ENCODE data around the gene LRRC10B. TPM values are rescaled to one million over a fixed set of nuclear protein-coding genes. Genes with fewer than 3 reads are reported as not detected.

The LRRC10B gene
- total RNA-seq, 1 experiment from 2014 or later: not detected

DNA sequence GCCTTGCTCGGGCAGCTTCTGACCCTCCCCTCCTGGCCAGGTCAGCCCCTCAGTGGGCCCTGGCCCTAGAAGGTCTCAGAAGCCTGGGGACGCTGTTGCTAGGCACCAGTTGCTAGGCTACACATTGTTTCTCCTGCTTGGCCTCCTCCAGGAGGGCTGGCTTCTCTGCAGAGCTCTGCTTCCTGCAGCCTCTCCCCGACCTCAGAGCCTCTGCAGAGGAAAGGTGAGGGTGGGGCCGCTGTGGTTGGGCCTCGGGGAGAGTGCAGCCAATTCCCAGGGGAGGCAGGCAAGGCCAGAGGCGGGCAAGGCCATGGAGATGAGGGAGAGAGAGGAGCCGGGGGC, 27.6 kb upstream of the LRRC10B start:
- ChIA-PET CTCF (interaction anchor here (0.8 kb wide), 1 partner anchor 31 kb away, joined by 3 read pairs; no protein-coding TSS in a partner anchor), POLR2A (no interaction called here), RAD21 (ENCODE audit: low non-redundant PET in 1 of 2, low total read pairs in 2 of 2, uncharacterized antibody in 2 of 2, unreplicated experiment in 2 of 2) (no interaction called here)
- H3K27me3 ChIP-seq (ENCODE audit: insufficient read depth, low read length): no peaks in the 10 kb centered on the region
- no peaks in the 10 kb centered on the region for H4K20me1 ChIP-seq (ENCODE audit: insufficient read depth)
- no peaks in the 10 kb centered on the region for H3K9me3 ChIP-seq (ENCODE audit: control insufficient read depth in 1 of 2, insufficient read depth in 1 of 2, low read depth in 1 of 2, low read length in 2 of 2)
- no peak overlapping the region for H3K4me3 ChIP-seq (replicated peaks in 1 of 2; ENCODE audit: low read depth in 1 of 2, low read length in 2 of 2)
- no peak overlapping the region for H3K9ac ChIP-seq (ENCODE audit: low read length)
- H3K4me2 ChIP-seq (ENCODE audit: low read length): no peak overlapping the region
- H3K79me2 ChIP-seq (ENCODE audit: insufficient read depth, low read length): no peaks in the 10 kb centered on the region
- ATAC-seq (no peak), DNase-seq (ENCODE audit: low read depth, low spot score) (no peak)
- no peaks in the 10 kb centered on the region for H3K36me3 ChIP-seq (ENCODE audit: control insufficient read depth in 1 of 2, insufficient read depth in 2 of 2, low read length in 2 of 2)
- peaks cover 0 to 9% of the 10 kb centered on the region in 2 experiments; a peak in 1 of 4 replicates for H3K4me1 ChIP-seq (ENCODE audit: control insufficient read depth in 1 of 2, insufficient read depth in 2 of 2, low read length in 2 of 2)
- BruUV-seq (replicated peaks): no TSS peak
- H2AFZ ChIP-seq (ENCODE audit: low read depth, low read length, poor library complexity, severe bottlenecking): no peak overlapping the region
- no peak overlapping the region for H3K27ac ChIP-seq (ENCODE audit: low read depth, low read length)
- intact Hi-C loops (cut with micrococcal nuclease): no loop called here
- no peak for TF ChIP-seq EGR1 (IDR thresholded peaks at IDR 0.05; ENCODE audit: low read depth)
- TF ChIP-seq ZNF274 (IDR thresholded peaks at IDR 0.05; ENCODE audit: low read depth, low read length): no peak
- TF ChIP-seq, protein P1, sequence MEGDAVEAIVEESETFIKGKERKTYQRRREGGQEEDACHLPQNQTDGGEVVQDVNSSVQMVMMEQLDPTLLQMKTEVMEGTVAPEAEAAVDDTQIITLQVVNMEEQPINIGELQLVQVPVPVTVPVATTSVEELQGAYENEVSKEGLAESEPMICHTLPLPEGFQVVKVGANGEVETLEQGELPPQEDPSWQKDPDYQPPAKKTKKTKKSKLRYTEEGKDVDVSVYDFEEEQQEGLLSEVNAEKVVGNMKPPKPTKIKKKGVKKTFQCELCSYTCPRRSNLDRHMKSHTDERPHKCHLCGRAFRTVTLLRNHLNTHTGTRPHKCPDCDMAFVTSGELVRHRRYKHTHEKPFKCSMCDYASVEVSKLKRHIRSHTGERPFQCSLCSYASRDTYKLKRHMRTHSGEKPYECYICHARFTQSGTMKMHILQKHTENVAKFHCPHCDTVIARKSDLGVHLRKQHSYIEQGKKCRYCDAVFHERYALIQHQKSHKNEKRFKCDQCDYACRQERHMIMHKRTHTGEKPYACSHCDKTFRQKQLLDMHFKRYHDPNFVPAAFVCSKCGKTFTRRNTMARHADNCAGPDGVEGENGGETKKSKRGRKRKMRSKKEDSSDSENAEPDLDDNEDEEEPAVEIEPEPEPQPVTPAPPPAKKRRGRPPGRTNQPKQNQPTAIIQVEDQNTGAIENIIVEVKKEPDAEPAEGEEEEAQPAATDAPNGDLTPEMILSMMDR (IDR thresholded peaks at IDR 0.05 in 2 of 3, conservative IDR thresholded peaks at IDR 0.05 in 1 of 3; ENCODE audit: borderline replicate concordance in 1 of 3, insufficient read depth in 1 of 3, low read depth in 2 of 3, low read length in 2 of 3): no peak
- no peak for TF ChIP-seq SP1 (IDR thresholded peaks at IDR 0.05; ENCODE audit: low read depth)
- no peak for TF ChIP-seq ATF3 (IDR thresholded peaks at IDR 0.05)
- no peak for TF ChIP-seq ELF1 (IDR thresholded peaks at IDR 0.05; ENCODE audit: borderline replicate concordance, low read depth)
- no peak for TF ChIP-seq SRF (IDR thresholded peaks at IDR 0.05; ENCODE audit: low read depth)
- TF ChIP-seq ZFX (IDR thresholded peaks at IDR 0.05): no peak
- TF ChIP-seq, protein P2, sequence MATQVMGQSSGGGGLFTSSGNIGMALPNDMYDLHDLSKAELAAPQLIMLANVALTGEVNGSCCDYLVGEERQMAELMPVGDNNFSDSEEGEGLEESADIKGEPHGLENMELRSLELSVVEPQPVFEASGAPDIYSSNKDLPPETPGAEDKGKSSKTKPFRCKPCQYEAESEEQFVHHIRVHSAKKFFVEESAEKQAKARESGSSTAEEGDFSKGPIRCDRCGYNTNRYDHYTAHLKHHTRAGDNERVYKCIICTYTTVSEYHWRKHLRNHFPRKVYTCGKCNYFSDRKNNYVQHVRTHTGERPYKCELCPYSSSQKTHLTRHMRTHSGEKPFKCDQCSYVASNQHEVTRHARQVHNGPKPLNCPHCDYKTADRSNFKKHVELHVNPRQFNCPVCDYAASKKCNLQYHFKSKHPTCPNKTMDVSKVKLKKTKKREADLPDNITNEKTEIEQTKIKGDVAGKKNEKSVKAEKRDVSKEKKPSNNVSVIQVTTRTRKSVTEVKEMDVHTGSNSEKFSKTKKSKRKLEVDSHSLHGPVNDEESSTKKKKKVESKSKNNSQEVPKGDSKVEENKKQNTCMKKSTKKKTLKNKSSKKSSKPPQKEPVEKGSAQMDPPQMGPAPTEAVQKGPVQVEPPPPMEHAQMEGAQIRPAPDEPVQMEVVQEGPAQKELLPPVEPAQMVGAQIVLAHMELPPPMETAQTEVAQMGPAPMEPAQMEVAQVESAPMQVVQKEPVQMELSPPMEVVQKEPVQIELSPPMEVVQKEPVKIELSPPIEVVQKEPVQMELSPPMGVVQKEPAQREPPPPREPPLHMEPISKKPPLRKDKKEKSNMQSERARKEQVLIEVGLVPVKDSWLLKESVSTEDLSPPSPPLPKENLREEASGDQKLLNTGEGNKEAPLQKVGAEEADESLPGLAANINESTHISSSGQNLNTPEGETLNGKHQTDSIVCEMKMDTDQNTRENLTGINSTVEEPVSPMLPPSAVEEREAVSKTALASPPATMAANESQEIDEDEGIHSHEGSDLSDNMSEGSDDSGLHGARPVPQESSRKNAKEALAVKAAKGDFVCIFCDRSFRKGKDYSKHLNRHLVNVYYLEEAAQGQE (IDR thresholded peaks at IDR 0.05; ENCODE audit: low read depth): no peak
- no peak for TF ChIP-seq YY1 (IDR thresholded peaks at IDR 0.05; ENCODE audit: extremely low read depth, insufficient replicate concordance, low read depth, low read length)
- no peak for TF ChIP-seq CBX3 (IDR thresholded peaks at IDR 0.05; ENCODE audit: low read depth)
- no peak for TF ChIP-seq POLR2AphosphoS5 (IDR thresholded peaks at IDR 0.05; ENCODE audit: low read depth, low read length)
- no peak for TF ChIP-seq SIN3A (IDR thresholded peaks at IDR 0.05; ENCODE audit: low read depth)
- TF ChIP-seq EZH2 (IDR thresholded peaks at IDR 0.05): no peak
- no peak for TF ChIP-seq JUND (IDR thresholded peaks at IDR 0.05)
- TF ChIP-seq MAX (IDR thresholded peaks at IDR 0.05): no peak
- no peak for TF ChIP-seq EZH2phosphoT487 (IDR thresholded peaks at IDR 0.05; ENCODE audit: borderline replicate concordance)
- no peak for TF ChIP-seq POLR2A (IDR thresholded peaks at IDR 0.05; ENCODE audit: borderline replicate concordance, extremely low read depth, insufficient read depth, insufficient read length)
- H3K9me2 ChIP-seq (ENCODE audit: insufficient read depth): no peaks in the 10 kb centered on the region

Data from HCT116 (cell line).